ENCODE results near the gene CD163L1.

GRCh38 chr12:7344833-7345606, 98.9 kb downstream of the CD163L1 start:
- TF ChIP-seq CTCF (IDR thresholded peaks at IDR 0.05) (no peak), EZH2 (IDR thresholded peaks at IDR 0.05) (no peak), EZH2phosphoT487 (IDR thresholded peaks at IDR 0.05) (no peak)

All from neural progenitor cell (in vitro differentiated cells).